Transverse colon (tissue), 4 donors: ENCODE results near the gene NUSAP1. TPM values are rescaled to one million over a fixed set of nuclear protein-coding genes. Genes with fewer than 3 reads are reported as not detected.

ENCODE experiments used
- DNase-seq: peaks from one replicate; pipeline ENCODE4 v3.0.0-alpha.2; 2019
- H3K27ac ChIP-seq, 4 donors: fragments of 200-600 bp; sonication (generic); 2 replicates each; pipeline ENCODE4 v1.5.1; 2016 to 2018; ENCODE audit warnings: inconsistent platforms in 4 of 4
- H3K27me3 ChIP-seq: fragments of 200-600 bp; sonication (generic); 2 replicates; pipeline ENCODE4 v1.5.1; 2017; ENCODE audit warnings: inconsistent platforms
- H3K36me3 ChIP-seq, 4 donors: fragments of 200-600 bp; sonication (generic); 2 replicates each; pipeline ENCODE4 v1.5.1; 2017 to 2019; ENCODE audit warnings: inconsistent platforms in 4 of 4
- H3K4me1 ChIP-seq, 4 donors: fragments of 200-600 bp; sonication (generic); 2 replicates each; pipeline ENCODE4 v1.5.1; 2017 to 2020; ENCODE audit warnings: inconsistent platforms in 4 of 4
- H3K4me3 ChIP-seq, 4 donors: fragments of 200-600 bp; sonication (generic); 1 replicate in 1 of 4; 2 replicates in 3 of 4; pipeline versions ENCODE4 v1.5.1 to v1.6.1; 2017 to 2019; ENCODE audit warnings: inconsistent platforms in 4 of 4
- H3K9me3 ChIP-seq, 2 donors: fragments of 200-600 bp; sonication (generic); 2 replicates each; pipeline ENCODE4 v1.5.1; 2017 to 2019; ENCODE audit warnings: inconsistent platforms in 2 of 2
- EP300 ChIP-seq: sonication (generic); formaldehyde crosslinking; IDR thresholded peaks from one replicate; pipeline ENCODE4 v1.6.1; 2017; ENCODE audit warnings: antibody characterized with exemption, low read depth
- POLR2A ChIP-seq: fragments of 450-650 bp; IDR thresholded peaks from one replicate; pipeline ENCODE4 v1.6.1; 2016; ENCODE audit warnings: antibody characterized with exemption, mild to moderate bottlenecking, moderate library complexity
- POLR2AphosphoS5 ChIP-seq, 3 donors: sonication (generic); formaldehyde crosslinking; IDR thresholded peaks; one replicate each; pipeline ENCODE4 v1.6.1; 2016; ENCODE audit warnings: antibody characterized with exemption in 3 of 3
- WGBS, 2 donors: methylation state at CpG; one replicate each; pipeline ENCODE4 v1.1.5; 2018; ENCODE audit warnings: low coverage in 1 of 2; 5-methylcytosine and 5-hydroxymethylcytosine counted together
- in situ Hi-C, 4 donors: fragments of 200-750 bp; cut with MboI; loops; one replicate each; pipeline versions ENCODE4 v1.15.0 to v1.15.1; 2017; ENCODE audit warnings: low sequenced_read_pairs in 3 of 4, low pct_ligation_motif_present in 1 of 4, low pct_unique_long_range_greater_than_20kb in 1 of 4
- intact Hi-C: fragments of 100-400 bp; cut with DNase I; formaldehyde crosslinking; loops from one replicate; pipeline ENCODE4 v1.15.1; 2023; ENCODE audit warnings: low total_unique reads
- total RNA-seq, 4 donors: library from RNA; depleted of rRNA; stranded (reverse); fragments of >200 nt; gene quantifications; one replicate each; pipeline ENCODE4 v1.1.0, GENCODE V29; 2016
- TF ChIP-seq, protein P1 (sequence below), 5 experiments: fragments of 200-600 bp in 3 of 5; fragments of 450-650 bp in 2 of 5; sonication (generic) in 3 of 5; IDR thresholded peaks; 1 replicate in 2 of 5; 2 replicates in 3 of 5; pipeline ENCODE4 v1.5.1; 2016 to 2017; ENCODE audit warnings: antibody characterized with exemption in 5 of 5, inconsistent platforms in 3 of 5, mild to moderate bottlenecking in 2 of 5, moderate library complexity in 1 of 5

Gene NUSAP1
- total RNA-seq, 4 donors from 2014 or later: 5.0 to 8.9 (median 7.5) TPM

- Histone ChIP-seq H3K27ac (no peak overlapping the region), H3K27me3 (no peaks in the 10 kb centered on the region), H3K4me1 (peaks cover 0 to 10% (median 0%) of the 10 kb centered on the region in 4 donors), H3K9me3 (no peaks in the 10 kb centered on the region), H3K36me3 (no peaks in the 10 kb centered on the region), H3K4me3 (no peak overlapping the region)
- 65 to 80% methylated on average over 1 to 2 of the region's 2 CpGs for WGBS, 2 donors
- in situ Hi-C loops (no loop called here), intact Hi-C loops (no loop called here)
- DNase-seq: no peak
- TF ChIP-seq POLR2A (no peak), POLR2AphosphoS5 (IDR thresholded peaks at IDR 0.05) (no peak), EP300 (no peak)
- TF ChIP-seq, protein P1, sequence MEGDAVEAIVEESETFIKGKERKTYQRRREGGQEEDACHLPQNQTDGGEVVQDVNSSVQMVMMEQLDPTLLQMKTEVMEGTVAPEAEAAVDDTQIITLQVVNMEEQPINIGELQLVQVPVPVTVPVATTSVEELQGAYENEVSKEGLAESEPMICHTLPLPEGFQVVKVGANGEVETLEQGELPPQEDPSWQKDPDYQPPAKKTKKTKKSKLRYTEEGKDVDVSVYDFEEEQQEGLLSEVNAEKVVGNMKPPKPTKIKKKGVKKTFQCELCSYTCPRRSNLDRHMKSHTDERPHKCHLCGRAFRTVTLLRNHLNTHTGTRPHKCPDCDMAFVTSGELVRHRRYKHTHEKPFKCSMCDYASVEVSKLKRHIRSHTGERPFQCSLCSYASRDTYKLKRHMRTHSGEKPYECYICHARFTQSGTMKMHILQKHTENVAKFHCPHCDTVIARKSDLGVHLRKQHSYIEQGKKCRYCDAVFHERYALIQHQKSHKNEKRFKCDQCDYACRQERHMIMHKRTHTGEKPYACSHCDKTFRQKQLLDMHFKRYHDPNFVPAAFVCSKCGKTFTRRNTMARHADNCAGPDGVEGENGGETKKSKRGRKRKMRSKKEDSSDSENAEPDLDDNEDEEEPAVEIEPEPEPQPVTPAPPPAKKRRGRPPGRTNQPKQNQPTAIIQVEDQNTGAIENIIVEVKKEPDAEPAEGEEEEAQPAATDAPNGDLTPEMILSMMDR (IDR thresholded peaks at IDR 0.05): no peak
Observed at GRCh38 chr15:41408234-41408641, 75.6 kb downstream of the NUSAP1 start.

DNA sequence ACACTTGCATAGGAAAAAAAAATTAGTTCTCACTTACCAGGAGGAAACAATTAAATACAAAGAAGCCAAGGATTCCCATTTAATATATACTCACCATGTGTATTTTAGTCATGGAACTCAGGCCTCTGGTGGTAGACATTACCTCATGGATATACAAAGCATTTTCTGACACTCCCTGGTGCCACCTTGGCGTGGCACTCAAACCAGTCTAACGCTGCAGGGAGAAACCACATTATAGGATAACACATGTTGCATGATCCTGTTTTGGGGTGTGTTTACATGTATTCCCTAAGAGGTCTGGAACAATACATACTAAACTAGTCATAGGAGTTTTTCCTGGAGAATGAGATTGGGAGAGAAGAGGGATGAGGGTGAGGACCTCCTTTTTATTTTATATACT, 78.3 kb downstream of the NUSAP1 start:
- Histone ChIP-seq H3K27ac (no peak overlapping the region), H3K27me3 (no peaks in the 10 kb centered on the region), H3K9me3 (no peaks in the 10 kb centered on the region), H3K36me3 (no peaks in the 10 kb centered on the region), H3K4me1 (peaks cover 0 to 13% (median 4%) of the 10 kb centered on the region in 4 donors), H3K4me3 (no peak overlapping the region)
- in situ Hi-C loops (no loop called here), intact Hi-C loops (no loop called here)
- no peak for DNase-seq
- 46 to 81% methylated on average over 2 of the region's 2 CpGs for WGBS, 2 donors
- TF ChIP-seq POLR2AphosphoS5 (IDR thresholded peaks at IDR 0.05) (no peak), EP300 (no peak), POLR2A (no peak)
- TF ChIP-seq, protein P1 (IDR thresholded peaks at IDR 0.05): no peak

DNA sequence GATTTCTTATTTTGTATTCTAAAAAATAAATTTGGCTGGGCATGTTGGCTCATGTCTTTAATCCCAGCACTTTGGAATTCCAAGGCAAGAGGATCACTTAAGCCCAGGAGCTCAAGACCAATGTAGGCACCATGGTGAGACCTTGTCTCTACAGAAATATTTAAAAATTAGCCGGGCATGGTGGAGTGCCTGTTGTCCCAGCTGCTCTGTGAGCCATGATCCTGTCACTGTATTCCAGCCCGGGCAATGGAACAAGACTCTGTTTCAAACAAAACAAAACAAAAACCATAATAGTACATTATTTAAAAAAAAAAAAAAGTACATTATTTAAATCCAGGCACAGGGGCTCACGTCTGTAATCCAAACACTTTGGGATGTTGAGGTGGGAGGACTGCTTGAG, 78.8 kb downstream of the NUSAP1 start:
- WGBS, 2 donors: 74 to 82% methylated on average over 3 of the region's 3 CpGs
- Histone ChIP-seq H3K36me3 (no peaks in the 10 kb centered on the region), H3K27ac (no peak overlapping the region), H3K27me3 (no peaks in the 10 kb centered on the region), H3K4me3 (no peak overlapping the region), H3K9me3 (no peaks in the 10 kb centered on the region), H3K4me1 (peaks cover 0 to 16% (median 7%) of the 10 kb centered on the region in 4 donors)
- TF ChIP-seq POLR2AphosphoS5 (IDR thresholded peaks at IDR 0.05): no peak
- TF ChIP-seq, protein P1 (IDR thresholded peaks at IDR 0.05): no peak
- TF ChIP-seq POLR2A: no peak
- TF ChIP-seq EP300: no peak
- no peak for DNase-seq
- intact Hi-C loops: no loop called here
- in situ Hi-C loops: no loop called here

DNA sequence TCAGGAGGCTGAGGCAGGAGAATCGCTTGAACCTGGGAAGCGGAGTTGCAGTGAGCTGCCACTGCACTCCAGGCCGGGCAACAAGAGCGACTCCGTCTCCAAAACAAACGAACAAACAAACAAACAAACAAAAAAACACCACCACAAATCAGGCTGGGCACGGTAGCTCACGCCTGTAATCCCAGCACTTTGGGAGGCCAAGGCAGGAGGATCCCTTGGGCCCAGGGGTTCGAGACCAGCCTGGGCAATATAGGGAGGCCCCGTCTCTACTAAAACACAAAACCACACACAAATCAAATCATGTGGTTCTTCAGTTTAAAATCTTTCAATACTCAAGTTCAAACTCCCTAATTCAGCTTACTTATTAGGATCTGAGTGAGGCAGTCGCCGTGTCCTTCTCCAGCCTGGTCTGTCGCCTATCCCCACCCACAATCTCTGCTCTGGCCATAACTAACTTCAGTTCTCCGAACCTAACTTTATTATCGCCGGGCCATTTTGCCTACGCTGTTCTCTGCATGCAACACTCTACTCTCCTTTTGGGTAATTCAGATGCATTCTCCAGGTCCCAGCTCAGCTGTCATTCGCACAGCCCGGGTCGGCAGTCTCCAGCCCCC, 83.6 kb downstream of the NUSAP1 start:
- no peak for DNase-seq
- Histone ChIP-seq H3K27ac (peak overlapping the region; percentile 91 to 94 (median 93)), H3K36me3 (no peaks in the 10 kb centered on the region), H3K4me1 (peaks cover 5 to 25% (median 22%) of the 10 kb centered on the region in 4 donors), H3K4me3 (peak overlapping the region; percentile 84 to 99 (median 97)), H3K27me3 (no peaks in the 10 kb centered on the region), H3K9me3 (no peaks in the 10 kb centered on the region)
- in situ Hi-C loops: no loop called here
- TF ChIP-seq, protein P1 (IDR thresholded peaks at IDR 0.05): no peak
- no peak for TF ChIP-seq POLR2AphosphoS5 (IDR thresholded peaks at IDR 0.05)
- TF ChIP-seq EP300: no peak
- TF ChIP-seq POLR2A: no peak
- intact Hi-C loops: no loop called here
- WGBS, 2 donors: 30 to 33% methylated on average over 15 to 20 of the region's 20 CpGs
